ENCODE measurements around the gene NDUFA5.

NDUFA5 gene

DNA sequence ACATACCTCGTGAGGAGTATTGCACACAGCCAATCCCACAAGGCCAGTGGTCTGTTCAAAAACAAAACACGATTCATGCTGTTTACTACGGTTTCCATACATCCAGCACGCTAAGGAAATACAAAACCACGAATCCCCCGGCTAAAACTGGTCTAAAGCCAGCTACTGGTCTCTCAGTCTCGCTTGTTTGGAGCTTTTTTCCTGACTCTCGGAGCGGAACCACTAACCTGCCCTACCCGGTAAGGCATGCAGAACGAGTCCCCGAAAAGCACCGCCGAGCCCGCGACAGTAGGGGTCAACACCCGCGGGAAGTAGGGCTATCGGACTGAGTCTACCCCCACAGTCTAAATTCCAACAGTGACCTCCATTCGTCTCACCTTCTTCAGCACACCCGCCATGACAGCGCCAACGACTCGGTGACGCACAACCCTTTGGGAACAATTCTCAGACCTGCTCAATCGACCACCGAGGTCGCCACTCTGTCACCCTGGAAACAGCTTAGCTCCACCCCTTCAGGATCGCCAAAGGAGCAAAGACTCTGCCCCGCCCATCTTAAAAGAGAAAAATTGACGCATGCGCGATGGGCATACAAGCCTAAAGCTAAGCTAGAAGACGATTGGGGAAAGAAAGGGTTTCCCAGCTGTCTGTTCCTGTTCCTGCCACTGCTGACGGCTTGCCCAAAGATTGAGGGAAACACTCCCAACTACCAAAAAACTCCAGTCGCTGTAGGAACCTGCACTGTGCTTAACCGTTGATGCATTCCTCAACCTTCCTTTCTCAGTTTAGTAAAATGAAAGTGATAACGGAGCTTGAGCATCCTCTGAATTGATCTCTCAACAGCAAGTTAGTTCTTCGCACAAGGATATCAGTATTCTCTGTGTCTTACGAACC, at the start of gene NDUFA5:
TSS of gene NDUFA5 (minus strand) at position 421 of the 891 bp plus-strand sequence. CDS start at position 398, 23 bp downstream.
- peak; percentile 99 for DNase-seq

DNA sequence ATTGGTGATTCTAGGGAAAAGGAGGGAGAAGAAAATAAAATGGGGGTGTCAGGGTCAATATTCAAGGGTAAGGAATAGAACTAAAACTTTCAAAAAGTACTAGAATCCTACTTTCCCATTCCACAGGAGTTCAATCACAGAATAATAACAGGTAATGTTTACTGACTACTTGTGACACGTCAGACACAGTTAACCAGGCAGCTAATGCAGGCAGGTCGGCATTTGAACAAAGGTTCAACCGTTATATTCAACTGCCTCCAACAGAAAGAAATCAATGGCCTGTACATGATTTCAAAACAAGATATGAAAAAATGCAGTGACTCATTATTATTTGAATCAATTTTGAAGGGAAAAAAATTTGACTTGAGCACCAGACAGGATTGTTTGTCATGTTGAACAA, 47.1 kb upstream of the NDUFA5 start:
- no peak for DNase-seq

DNA sequence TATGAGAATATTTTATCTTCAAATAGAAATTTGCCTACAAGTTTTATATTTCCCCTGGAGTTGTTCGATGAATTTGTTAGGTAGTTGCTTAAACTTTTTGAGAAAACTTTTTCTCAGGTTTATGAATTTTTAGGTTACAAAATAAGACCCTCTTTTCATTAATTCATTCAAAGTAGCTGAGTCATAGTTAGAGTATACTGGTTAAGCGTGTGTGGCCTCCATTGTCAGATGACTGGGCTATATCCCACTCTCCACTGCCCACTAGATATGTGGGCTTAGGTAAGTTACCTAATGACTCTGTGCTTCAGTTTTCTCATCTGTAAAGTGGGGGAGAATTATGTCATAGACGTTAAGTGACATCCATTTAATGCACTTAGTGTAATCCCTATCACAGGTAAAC, 45.0 kb upstream of the NDUFA5 start:
- no peak for DNase-seq

DNA sequence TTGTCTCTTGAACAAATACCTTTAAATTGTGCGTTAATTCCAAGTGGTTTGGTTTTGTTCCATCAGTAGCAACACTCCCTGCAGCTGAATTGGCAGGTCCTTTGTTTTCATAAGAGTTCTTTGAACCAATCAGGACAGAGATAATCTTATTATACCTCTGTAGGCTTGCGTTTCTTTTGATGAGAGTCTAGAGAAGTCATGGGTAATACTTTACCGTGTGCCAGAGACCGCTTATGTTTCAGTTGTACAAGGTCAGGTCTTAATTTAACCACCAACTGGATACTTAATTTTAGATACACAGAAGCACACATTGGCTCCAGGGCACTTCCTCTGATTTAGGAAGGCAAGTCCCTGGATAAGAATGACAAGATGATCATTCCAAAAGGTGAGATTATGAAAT, 43.9 kb upstream of the NDUFA5 start, which contains the start of gene ASB15:
TSS of gene ASB15 (plus strand) at position 292 of the 400 bp plus-strand sequence. CDS start 12,682 bp downstream, outside the sequence.
- no peak for DNase-seq

DNA sequence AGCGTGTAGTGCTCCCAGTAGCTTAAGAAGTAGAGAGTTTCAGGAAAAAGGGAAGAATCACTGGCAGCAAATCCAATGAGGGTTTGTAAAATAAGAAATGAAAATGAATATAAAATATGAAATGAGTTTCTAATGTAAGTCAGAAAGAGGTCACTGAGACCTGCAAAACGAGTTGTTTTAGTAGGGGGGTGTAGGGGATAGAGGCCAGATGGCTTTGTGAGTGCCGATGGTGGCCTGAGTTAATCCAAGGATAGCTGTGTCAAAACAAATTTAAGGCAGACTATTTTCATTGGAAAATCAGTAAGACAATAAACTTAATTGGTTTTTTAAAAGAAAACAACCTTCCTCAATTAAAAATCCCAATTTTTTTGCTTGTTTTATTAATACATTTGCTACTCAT, 43.3 kb upstream of the NDUFA5 start:
- no peak for DNase-seq

DNA sequence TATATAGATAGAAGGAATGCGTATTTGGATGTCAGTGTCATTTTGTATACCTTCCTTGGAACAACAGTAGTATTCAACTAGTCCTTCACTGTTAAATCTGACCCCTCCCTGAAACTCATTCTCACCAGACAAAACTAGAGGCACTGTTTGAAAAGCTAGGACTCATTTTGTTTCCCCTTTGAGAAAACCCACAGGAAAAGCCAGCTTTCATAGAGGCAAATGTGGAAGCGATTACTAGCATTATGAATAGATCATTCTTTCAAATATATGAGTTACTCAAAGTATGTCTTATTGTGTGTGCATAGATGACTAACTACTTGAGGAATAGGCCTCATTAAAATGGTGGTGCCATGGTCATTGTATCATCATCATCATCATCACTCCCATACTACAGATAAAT, 42.1 kb upstream of the NDUFA5 start:
- DNase-seq = no peak

DNA sequence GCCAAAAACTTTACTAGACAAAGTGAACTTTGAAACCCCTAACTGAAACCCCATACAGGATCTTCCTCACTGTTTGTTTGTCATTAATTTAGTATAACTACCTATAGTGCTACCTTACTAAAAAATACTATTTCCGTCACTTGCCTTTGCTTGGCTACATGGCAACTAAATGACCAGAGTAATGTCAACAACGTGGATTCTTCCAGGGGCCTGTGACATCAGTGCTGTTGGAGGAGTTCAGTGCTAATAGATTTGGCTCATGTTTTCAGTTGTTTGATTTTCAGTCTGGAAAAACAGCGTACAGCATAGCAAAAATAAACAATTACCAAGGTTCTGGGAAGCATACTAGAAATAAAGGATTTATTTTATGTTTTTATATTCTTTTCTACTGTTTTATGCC, 41.0 kb upstream of the NDUFA5 start:
- no peak for DNase-seq

DNA sequence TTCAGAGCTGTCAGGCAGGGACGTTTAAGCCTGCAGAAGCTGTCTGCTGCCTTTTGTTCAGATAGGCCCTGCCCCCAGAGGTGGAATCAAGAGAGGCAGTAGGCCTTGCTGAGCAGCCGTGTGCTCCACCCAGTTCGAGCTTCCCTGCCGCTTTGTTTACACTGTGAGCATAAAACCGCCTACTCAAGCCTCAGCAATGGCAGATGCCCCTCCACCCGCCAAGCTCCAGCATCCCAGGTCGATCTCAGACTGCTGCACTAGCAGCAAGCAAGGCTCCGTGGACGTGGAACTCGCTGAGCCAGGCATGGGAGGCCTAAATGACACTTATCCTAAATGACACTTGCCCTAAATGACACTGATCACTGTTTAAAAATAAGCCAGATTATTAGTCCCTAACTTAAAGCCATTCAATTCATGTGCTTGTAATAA, 37.2 kb upstream of the NDUFA5 start:
- peak; percentile 60 for DNase-seq

DNA sequence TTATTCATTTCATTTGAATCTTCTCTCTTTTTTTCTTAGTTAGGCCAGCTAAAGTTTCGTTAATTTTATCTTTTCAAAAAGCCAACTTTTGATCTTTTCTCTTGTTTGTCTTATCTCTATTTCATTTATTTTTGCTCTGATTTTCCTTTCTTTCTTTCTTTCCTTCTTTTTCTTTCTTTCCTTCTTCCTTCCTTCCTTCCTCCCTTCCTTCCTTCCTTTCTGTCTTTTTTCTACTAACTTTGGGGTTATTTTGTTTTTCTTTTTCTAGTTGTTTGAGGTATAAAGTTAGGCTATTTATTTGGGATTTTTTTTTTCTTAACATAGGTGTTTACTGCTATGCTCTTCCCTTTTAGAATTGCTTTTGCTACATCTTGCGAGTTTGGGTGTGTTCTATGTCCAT, 30.8 kb upstream of the NDUFA5 start:
- DNase-seq = no peak

DNA sequence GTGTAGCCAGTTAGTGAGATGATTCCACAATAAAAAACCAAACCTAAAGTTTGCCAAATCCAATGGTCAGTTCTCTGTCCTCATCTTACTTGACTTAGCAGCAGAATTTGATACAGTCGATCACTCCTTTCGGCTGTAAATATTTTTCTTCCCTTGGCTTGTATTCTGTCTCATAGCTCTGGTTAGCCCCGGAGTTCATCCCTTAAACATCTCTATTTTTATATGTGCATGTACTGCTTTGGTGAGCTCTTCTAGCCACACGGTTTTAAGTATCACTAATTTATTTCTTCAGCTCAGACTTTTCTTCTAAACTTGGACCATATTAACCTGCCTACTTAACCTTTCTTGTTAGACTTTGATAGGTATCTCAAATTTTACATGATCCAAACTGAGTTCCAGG, 26.2 kb upstream of the NDUFA5 start:
- DNase-seq = no peak

DNA sequence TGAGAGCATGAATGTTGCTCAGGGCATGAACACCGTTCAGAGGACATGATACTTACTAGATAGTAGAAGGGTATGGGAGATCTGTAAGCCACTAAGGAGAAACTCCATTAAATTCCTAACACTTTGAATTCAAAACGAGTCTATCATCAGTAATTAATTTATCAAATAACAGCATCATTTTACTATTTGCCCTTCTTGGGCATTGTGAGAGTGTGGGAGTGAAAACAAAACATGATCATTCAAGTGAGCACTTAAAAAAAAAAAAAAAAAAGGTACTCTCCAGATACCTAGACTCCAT, 23.5 kb upstream of the NDUFA5 start:
- no peak for DNase-seq

DNA sequence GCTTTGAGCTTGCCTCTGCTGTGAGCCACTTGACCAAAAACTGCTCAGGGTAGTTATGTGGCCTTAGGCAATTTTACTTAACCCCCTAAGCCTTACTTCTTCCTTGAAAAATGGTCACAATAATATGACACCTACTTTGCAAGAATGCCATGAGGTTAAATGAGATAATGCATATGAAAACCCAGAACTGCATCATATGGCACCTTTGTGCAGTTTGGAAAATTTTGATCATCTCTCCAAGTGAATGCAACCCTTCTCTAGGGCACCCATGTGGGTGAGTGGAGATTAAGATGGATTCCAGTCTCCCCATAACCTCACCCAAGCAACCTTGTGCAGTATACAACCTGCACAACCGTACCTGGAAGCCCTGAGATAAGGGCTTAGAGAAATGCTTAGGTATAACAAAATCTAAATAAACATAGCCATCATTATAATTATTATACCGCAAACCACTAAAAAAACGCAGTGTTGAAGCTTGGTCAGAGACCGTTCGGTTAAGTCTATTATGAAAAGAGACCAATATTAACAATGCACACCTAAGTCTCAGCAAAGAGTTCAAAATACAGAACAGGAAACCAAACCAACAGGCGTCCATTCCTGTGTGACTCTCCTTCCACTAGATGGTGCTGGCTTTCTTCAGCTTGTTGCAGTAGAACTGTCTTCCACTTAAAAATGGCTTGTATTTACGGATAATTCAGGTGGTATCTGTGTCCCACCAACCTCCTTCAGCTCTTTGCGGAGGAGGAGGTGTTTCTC, 23.0 kb upstream of the NDUFA5 start:
- DNase-seq = peak; percentile 12

DNA sequence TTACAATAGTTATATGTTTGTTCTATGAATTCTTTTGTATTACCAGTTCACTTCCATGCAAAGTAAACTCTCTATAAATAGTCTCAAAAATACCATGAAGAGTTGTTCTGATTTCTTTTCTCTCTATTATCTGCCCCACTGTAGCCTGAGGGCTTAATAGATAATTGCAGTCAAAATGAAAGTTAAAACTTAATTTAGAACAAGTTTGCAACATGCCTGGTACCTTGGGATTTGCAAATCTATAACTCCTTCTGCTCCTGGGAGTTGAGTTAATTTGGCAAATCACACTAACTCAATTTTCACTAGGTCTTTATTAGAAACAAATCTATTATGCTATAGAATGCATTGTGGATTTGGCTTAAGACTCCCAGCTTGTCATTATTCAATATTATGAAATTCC, 21.8 kb upstream of the NDUFA5 start:
- no peak for DNase-seq

DNA sequence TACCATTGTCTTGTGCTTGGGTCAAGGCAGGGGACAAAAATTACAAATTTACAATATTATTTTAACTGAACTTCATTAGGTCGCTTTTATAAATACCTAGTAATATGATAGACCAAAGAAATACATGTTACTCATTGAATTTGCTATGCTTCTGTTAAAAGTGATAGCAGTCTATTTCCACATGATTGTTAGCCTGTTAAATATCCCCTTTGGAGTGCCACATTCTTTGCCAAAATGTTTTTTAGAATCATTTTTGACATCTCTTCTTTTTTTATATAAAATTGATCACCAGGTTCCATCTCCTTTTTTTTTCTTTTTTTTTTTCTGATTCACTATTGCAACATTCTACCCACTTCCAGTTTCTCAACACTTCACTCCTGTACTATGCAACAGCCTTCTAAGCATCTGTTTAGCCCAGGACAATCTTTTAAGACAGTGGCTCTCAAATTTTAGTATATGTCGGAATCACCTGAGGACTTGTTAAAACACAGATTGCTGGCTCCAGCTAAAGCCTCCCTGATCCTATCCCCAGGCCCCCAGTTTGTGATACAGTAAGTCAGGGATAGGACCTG, 16.4 kb upstream of the NDUFA5 start:
- DNase-seq = no peak

DNA sequence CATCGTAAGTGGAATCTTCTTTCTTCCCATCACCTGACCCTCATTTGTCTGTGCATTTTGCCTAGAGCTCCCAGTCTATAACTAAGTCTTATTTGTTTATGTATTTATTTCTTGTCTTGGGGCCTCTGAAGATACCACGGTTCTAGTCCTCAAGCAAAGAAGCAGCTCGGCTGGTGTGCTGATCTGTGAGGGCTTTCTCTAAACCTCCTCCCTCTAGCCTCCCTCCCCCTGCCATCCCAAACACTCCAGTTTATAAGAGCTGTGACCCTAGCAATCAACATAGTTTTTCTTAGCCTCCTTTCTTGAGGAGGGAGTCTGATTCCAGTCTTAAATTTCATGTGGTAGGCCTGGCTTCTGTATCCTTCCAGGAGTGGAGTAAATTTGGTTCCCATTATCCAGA, 15.7 kb upstream of the NDUFA5 start:
- no peak for DNase-seq

DNA sequence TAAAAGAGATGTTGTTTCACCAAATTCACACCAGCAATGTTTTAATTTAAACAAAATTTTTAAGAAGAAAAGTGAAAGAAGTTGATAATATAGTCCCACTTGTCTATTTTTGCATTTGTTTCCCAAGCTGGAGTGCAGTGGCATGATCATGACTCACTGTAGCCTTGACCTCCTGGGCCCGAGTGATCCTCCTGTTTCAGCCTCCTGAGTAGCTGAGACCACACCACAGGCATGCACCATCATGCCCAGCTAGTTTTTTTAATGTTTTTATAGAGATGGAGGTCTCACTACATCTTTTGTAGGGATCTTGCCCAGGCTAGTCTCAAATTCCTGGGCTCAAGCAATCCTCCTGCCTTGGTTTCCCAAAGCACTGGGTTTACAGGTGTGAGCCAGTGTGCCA, 14.1 kb upstream of the NDUFA5 start:
- no peak for DNase-seq

DNA sequence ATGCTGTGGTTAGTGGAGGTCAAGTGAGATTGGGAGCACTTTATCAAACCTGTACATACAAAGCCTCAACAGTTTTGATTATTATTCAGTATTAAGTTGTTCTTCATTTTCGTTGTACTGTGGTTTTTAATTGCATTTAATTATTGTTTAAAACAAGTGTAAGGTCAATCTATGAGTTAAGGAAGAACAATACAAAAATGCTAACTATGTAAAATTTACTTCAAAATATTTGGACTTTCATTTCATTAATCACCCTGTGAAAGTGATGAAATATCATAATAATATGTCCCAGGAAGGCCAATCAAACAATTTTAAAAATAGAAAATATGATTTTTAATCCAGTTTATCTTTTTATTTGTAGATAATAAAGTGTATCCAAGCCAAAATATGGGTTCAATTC, 13.6 kb upstream of the NDUFA5 start:
- DNase-seq = no peak

DNA sequence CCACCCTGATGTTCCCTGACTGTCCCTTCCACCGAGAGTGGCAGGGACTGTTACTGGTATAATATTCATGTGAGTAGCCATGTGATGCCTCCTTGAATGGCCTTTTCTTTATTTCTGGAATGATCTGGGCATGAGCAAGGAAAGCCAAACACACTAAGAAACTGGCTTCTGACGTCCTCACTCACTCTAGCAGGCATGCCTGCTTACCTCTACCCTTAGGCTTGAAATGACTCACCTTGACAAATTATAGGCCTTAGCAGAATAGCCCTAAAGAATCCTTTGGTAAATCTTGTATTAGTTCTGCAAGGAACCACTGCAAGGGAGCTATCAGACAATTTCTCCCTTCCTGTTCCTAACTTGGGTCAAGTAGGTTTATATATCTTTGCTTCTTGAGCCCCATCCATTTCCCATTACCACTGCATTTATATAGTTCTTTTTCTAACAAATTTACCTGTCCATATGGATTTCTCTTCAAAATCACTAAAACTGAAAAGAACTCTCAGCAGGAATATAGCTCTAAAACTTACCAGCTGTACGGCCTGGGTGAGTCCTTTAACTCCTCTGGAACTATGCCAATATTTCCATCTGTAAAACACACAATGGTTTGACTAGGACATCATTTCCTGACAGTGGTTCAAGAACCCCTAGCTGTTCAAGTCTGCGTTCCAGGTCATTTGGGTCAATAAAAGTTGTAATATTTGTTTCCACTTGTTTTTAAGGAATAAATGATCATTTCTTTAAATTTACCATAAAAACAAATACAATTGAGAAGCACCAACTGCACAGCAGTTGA, 13.0 kb upstream of the NDUFA5 start:
- no peak for DNase-seq

DNA sequence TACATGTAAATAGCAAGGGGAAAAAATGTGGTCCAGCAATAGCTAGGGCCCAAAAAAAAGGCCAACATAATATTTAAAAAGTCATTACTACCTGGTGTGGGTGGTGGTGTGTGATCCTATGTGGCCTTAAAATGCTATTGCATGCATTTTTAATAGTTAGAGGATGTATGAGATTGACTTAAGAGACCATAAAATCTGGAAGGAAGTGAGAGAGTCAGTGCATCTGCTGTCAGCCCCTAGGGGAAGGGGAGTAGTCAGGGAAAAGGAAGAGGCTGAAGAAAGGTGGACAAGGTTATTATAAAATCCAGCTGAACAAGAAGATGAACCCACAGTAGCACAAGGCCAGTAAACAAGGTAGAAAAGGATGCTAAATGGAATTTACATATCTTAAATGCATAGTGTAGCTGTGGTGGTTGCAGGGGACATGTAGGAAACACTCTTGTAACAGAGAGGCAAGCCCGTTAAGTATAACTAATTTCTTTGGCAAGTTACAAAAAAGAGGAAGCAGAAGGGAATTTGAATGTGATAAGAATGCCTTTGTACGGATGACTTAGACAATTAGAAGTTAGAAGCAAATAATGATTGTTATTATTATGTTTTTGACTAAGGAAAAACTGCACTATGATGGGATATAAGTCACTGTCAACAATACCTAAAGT, 11.9 kb upstream of the NDUFA5 start:
- DNase-seq = no peak

DNA sequence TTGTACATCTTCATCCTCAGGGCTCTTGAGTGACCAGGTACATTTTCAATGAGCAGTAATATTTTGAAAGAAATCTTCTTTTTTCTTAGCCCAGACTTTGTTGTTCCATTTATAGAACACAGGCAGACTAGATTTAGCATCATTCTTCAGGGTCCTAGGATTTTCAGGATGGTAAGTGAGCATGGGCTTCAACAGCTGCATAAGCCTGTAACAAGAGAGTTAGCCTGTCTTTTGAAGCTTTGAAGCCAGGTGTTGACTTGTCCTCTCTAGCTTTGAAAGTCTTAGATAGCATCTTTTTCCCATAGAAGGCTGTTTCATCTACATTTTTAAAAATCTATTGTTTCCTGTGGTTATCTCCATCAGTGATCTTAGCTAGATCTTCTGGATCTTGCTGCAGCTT, 4.5 kb upstream of the NDUFA5 start:
- no peak for DNase-seq

DNA sequence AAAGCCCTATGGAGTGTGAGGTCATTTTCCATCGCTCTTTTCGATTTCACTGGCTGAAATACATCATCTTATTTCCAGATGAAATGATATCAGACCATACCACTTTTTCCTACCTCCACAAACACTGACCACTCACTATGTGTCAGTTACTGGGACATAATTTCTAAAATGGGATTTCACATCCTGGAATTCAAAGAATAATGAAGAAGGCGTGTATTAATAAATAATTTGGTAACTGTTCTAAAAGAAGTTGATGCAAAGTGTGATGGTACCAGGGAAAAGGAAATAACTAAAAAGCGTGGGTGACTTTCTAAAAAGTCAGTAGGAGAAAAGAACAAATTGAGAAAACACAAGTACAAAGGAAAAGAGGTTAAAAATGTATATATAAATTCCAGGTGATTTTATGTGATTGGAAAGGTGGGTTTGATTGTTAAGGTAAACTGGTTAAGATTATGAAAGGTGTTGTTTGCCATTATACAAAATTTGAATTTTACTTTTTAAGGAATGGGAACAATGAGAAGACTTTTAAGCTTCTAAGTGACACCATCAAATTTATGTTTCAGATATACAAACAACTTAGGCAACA, 764 bp upstream of the NDUFA5 start:
- DNase-seq = no peak

DNA sequence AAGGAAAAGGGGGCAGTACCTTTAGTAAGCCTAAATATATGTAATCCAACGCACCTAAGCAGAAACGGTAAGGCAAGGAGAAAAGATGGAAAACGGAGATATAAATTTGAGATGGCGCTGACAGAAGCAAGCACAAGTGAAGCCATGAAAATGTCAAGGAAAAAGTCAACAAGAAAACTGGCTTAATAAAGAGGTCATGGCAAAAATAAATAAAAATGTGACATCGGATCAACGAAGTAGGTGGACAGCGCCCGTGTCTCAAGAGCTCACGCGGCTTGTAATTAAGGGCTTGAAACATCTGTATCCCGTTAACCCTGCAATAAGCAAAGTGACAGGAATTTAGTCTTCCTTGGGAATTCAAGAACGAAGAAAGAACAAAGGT, 611 bp downstream of the NDUFA5 start:
- DNase-seq = no peak
